GM12878 (cell line): ENCODE results near the gene IFNA2. TPM values are rescaled to one million over a fixed set of nuclear protein-coding genes. Genes with fewer than 3 reads are reported as not detected.

Experiments
- ATF7 ChIP-seq: fragments of 450-650 bp; IDR thresholded peaks from 2 replicates; pipeline ENCODE4 v1.6.1; 2016; ENCODE audit warnings: low read depth, mild to moderate bottlenecking
- BRCA1 ChIP-seq: IDR thresholded peaks from 2 replicates; pipeline ENCODE4 v1.6.1; 2011; ENCODE audit warnings: low read depth, low read length, improper control_type of control experiment
- CBFB ChIP-seq: IDR thresholded peaks from 2 replicates; pipeline ENCODE4 v1.6.1; 2016; ENCODE audit warnings: antibody characterized with exemption, low read depth
- CBX3 ChIP-seq: fragments of 200-600 bp; sonication (generic); IDR thresholded peaks from 2 replicates; pipeline ENCODE4 v1.6.1; 2016; ENCODE audit warnings: low read depth, borderline replicate concordance
- CHD4 ChIP-seq: fragments of 200-600 bp; sonication (generic); IDR thresholded peaks from 2 replicates; pipeline ENCODE4 v1.6.1; 2016; ENCODE audit warnings: mild to moderate bottlenecking
- CREM ChIP-seq: IDR thresholded peaks from 2 replicates; pipeline ENCODE4 v1.6.1; 2014; ENCODE audit warnings: antibody characterized with exemption, low read depth
- EZH2 ChIP-seq: IDR thresholded peaks from 2 replicates; pipeline ENCODE4 v1.6.1; 2012; ENCODE audit warnings: low read depth, mild to moderate bottlenecking, control low read depth, inconsistent platforms, low read length, borderline replicate concordance; ENCODE audit not compliant: control insufficient read depth
- IRF4 ChIP-seq: IDR thresholded peaks from 2 replicates; pipeline ENCODE4 v1.6.1; 2011; ENCODE audit warnings: low read depth, low read length
- MTA2 ChIP-seq: fragments of 450-650 bp; IDR thresholded peaks from 2 replicates; pipeline ENCODE4 v1.6.1; 2016; ENCODE audit warnings: low read depth, mild to moderate bottlenecking, moderate library complexity
- MXI1 ChIP-seq: fragments of 150-350 bp; IDR thresholded peaks from 2 replicates; pipeline ENCODE4 v1.6.1; 2011; ENCODE audit warnings: low read depth, mild to moderate bottlenecking, inconsistent platforms, low read length, improper control_type of control experiment
- MYB ChIP-seq: fragments of 150-350 bp; IDR thresholded peaks from 2 replicates; pipeline ENCODE4 v1.6.1; 2014; ENCODE audit warnings: mild to moderate bottlenecking, low read depth, low read length, borderline replicate concordance
- NR2F1 ChIP-seq: fragments of 450-650 bp; conservative IDR thresholded peaks from 2 replicates; pipeline ENCODE4 v1.6.1; 2017; ENCODE audit warnings: mild to moderate bottlenecking
- PAX8 ChIP-seq: fragments of 450-650 bp; IDR thresholded peaks from 2 replicates; pipeline ENCODE4 v1.6.1; 2017; ENCODE audit warnings: mild to moderate bottlenecking, moderate library complexity
- RFX5 ChIP-seq: IDR thresholded peaks from 2 replicates; pipeline ENCODE4 v1.6.1; 2011; ENCODE audit warnings: low read depth, low read length, improper control_type of control experiment
- YY1 ChIP-seq: IDR thresholded peaks from 2 replicates; pipeline ENCODE4 v1.6.1; 2011; ENCODE audit warnings: low read depth, mild to moderate bottlenecking, low read length
- polyA plus RNA-seq, 11 experiments: library from polyadenylated mRNA; depleted of rRNA in 4 of 11; unstranded in 6 of 11; stranded (reverse) in 5 of 11; fragments of >200 nt; fragmentation: Nextera tagmentation in 4 of 11; fragmentation: Illumina TruSeq in 1 of 11; extraction: Ambion mirVana in 4 of 11; extraction: Trizol in 1 of 11; gene quantifications; 1 replicate in 1 of 11; 2 replicates in 10 of 11; pipeline versions ENCODE4 v1.2.1 to v1.2.3, GENCODE V29; 2011 to 2016; ENCODE audit warnings: inconsistent platforms in 2 of 11, missing spikeins in 2 of 11, low read depth in 1 of 11
- total RNA-seq, 4 experiments: library from RNA; depleted of rRNA in 3 of 4; stranded (reverse); fragments of >200 nt in 3 of 4; fragmentation: Illumina TruSeq in 1 of 4; extraction: Trizol in 1 of 4; gene quantifications; 2 replicates each; pipeline versions ENCODE4 v1.2.1 to v1.2.3, GENCODE V29; 2013 to 2021
- TF ChIP-seq, protein P1 (sequence below): fragments of 450-650 bp; formaldehyde crosslinking; IDR thresholded peaks from 2 replicates; pipeline ENCODE4 v1.4.0; 2020; ENCODE audit warnings: mild to moderate bottlenecking, moderate library complexity
- TF ChIP-seq, protein P2 (sequence below): fragments of 450-650 bp; IDR thresholded peaks from 2 replicates; pipeline ENCODE4 v1.6.1; 2017; ENCODE audit warnings: low read depth, mild to moderate bottlenecking, moderate library complexity
- TF ChIP-seq, protein P3 (sequence below): IDR thresholded peaks from 2 replicates; pipeline ENCODE4 v1.6.1; 2012; ENCODE audit warnings: low read length, inconsistent platforms
- TF ChIP-seq, protein P4 (sequence below): fragments of 450-650 bp; IDR thresholded peaks from 2 replicates; pipeline ENCODE4 v1.6.1; 2016; ENCODE audit warnings: mild to moderate bottlenecking

The IFNA2 gene
- total and polyA plus RNA-seq, 10 of the 15 experiments (the other 5 are each of a cell fraction or from before 2014, with no cell fraction given): 0.26 to 2.8 (median 0.66) TPM; not detected in 2

DNA sequence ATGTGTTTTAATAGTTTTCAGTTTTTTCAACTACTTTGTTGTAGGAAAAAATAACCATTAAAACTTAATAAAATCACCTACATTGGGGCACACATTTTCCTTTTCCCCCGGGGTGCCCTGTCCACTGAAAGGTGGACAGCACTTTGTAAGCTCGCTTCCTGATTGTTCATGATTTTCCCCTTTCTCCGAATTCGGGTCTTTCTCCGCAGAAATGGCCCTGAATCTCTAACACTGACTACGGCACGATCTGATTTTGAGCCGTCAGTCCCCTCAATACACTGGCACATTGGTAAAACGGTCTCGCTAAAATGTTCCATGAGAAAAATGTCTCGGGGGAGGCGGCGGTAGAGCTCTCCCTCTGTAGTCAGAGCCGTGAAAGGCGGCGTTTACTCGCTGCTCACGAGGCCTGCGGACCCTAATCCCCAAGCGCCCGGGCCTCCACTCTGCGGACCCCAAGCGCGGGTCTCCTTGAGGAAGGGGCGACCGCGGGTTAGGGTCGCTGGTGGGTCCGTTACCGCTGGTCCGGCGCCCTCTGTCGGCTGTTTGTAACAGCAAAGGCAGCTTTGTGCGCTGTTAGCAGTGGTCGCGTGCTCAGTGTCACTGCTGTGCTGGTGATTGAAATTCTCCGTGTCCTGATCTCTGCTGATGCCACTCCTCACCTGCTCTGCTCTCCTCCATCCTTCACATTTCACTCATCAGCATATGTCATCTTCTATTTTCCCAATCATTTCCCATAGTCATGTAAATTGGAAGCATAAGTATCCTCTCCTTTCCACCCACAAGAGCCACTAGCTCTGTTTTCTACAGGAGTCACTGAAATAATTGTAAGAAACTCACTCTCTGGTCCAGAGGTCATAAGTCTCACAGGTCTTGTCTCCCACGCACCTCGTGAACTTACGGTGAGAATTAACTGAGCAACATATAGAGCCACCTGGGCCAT is 10.8 kb upstream of the IFNA2 start (continued):
- TF ChIP-seq, protein P1, sequence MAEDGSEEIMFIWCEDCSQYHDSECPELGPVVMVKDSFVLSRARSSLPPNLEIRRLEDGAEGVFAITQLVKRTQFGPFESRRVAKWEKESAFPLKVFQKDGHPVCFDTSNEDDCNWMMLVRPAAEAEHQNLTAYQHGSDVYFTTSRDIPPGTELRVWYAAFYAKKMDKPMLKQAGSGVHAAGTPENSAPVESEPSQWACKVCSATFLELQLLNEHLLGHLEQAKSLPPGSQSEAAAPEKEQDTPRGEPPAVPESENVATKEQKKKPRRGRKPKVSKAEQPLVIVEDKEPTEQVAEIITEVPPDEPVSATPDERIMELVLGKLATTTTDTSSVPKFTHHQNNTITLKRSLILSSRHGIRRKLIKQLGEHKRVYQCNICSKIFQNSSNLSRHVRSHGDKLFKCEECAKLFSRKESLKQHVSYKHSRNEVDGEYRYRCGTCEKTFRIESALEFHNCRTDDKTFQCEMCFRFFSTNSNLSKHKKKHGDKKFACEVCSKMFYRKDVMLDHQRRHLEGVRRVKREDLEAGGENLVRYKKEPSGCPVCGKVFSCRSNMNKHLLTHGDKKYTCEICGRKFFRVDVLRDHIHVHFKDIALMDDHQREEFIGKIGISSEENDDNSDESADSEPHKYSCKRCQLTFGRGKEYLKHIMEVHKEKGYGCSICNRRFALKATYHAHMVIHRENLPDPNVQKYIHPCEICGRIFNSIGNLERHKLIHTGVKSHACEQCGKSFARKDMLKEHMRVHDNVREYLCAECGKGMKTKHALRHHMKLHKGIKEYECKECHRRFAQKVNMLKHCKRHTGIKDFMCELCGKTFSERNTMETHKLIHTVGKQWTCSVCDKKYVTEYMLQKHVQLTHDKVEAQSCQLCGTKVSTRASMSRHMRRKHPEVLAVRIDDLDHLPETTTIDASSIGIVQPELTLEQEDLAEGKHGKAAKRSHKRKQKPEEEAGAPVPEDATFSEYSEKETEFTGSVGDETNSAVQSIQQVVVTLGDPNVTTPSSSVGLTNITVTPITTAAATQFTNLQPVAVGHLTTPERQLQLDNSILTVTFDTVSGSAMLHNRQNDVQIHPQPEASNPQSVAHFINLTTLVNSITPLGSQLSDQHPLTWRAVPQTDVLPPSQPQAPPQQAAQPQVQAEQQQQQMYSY (CRISPR knock-in tag): no peak
- TF ChIP-seq NR2F1 (no peak; the same call in 1 of the 2 replicates), PAX8 (no peak), RFX5 (no peak), IRF4 (0 out of 2 replicates have a peak, but pooled peaks have one; percentile 26), CBFB (no peak), MYB (0 out of 2 replicates have a peak, but pooled peaks have one; percentile 27), CBX3 (no peak), EZH2 (no peak), MXI1 (peak; percentile 19; the same call in 1 of the 2 replicates), MTA2 (peak; percentile 37; the same call in 1 of the 2 replicates), CHD4 (no peak), ATF7 (0 out of 2 replicates have a peak, but pooled peaks have one; percentile 10), CREM (no peak), YY1 (peak; percentile 46), BRCA1 (no peak)
- TF ChIP-seq, protein P2, sequence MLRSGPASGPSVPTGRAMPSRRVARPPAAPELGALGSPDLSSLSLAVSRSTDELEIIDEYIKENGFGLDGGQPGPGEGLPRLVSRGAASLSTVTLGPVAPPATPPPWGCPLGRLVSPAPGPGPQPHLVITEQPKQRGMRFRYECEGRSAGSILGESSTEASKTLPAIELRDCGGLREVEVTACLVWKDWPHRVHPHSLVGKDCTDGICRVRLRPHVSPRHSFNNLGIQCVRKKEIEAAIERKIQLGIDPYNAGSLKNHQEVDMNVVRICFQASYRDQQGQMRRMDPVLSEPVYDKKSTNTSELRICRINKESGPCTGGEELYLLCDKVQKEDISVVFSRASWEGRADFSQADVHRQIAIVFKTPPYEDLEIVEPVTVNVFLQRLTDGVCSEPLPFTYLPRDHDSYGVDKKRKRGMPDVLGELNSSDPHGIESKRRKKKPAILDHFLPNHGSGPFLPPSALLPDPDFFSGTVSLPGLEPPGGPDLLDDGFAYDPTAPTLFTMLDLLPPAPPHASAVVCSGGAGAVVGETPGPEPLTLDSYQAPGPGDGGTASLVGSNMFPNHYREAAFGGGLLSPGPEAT: peak; percentile 24; the same call in 1 of the 2 replicates
- TF ChIP-seq, protein P3, sequence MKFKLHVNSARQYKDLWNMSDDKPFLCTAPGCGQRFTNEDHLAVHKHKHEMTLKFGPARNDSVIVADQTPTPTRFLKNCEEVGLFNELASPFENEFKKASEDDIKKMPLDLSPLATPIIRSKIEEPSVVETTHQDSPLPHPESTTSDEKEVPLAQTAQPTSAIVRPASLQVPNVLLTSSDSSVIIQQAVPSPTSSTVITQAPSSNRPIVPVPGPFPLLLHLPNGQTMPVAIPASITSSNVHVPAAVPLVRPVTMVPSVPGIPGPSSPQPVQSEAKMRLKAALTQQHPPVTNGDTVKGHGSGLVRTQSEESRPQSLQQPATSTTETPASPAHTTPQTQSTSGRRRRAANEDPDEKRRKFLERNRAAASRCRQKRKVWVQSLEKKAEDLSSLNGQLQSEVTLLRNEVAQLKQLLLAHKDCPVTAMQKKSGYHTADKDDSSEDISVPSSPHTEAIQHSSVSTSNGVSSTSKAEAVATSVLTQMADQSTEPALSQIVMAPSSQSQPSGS: no peak
- TF ChIP-seq, protein P4, sequence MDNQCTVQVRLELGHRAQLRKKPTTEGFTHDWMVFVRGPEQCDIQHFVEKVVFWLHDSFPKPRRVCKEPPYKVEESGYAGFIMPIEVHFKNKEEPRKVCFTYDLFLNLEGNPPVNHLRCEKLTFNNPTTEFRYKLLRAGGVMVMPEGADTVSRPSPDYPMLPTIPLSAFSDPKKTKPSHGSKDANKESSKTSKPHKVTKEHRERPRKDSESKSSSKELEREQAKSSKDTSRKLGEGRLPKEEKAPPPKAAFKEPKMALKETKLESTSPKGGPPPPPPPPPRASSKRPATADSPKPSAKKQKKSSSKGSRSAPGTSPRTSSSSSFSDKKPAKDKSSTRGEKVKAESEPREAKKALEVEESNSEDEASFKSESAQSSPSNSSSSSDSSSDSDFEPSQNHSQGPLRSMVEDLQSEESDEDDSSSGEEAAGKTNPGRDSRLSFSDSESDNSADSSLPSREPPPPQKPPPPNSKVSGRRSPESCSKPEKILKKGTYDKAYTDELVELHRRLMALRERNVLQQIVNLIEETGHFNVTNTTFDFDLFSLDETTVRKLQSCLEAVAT: peak; percentile 97
